Measurements from ENCODE around the gene MORN1. TPM values are rescaled to one million over a fixed set of nuclear protein-coding genes. Genes with fewer than 3 reads are reported as not detected.

MORN1 gene
- total RNA-seq, 1 donor from 2014 or later = 9.0 TPM

- H3K27ac ChIP-seq = no peak overlapping the region
- intact Hi-C loops (cut with DNase I) = no loop called here
- no peaks in the 10 kb centered on the region for H3K9me3 ChIP-seq
- H3K4me1 ChIP-seq = peaks cover 5% of the 10 kb centered on the region
- no peaks in the 10 kb centered on the region for H3K36me3 ChIP-seq
- no peak for TF ChIP-seq CTCF (IDR thresholded peaks at IDR 0.05)
- no peak overlapping the region for H3K4me3 ChIP-seq
- peak; percentile 60 for DNase-seq
- H3K27me3 ChIP-seq = no peaks in the 10 kb centered on the region
- ATAC-seq = no peak
These were observed 14.3 kb downstream of the MORN1 start for GRCh38 chr1:2376931-2377672.

- DNase-seq = peak; percentile 58
- intact Hi-C loops (cut with DNase I) = no loop called here
- H3K27me3 ChIP-seq = no peaks in the 10 kb centered on the region
- peaks cover under 1% of the 10 kb centered on the region for H3K4me1 ChIP-seq
- TF ChIP-seq CTCF (IDR thresholded peaks at IDR 0.05) = no peak
- no peak overlapping the region for H3K4me3 ChIP-seq
- ATAC-seq = no peak
- no peaks in the 10 kb centered on the region for H3K9me3 ChIP-seq
- no peaks in the 10 kb centered on the region for H3K36me3 ChIP-seq
- no peak overlapping the region for H3K27ac ChIP-seq
These were observed 15.1 kb downstream of the MORN1 start for GRCh38 chr1:2376261-2376741.

GRCh38 chr1:2375923-2376260 lies 15.5 kb downstream of the MORN1 start:
- Histone ChIP-seq H3K27ac (no peak overlapping the region), H3K4me3 (no peak overlapping the region), H3K36me3 (no peaks in the 10 kb centered on the region), H3K4me1 (no peaks in the 10 kb centered on the region), H3K9me3 (no peaks in the 10 kb centered on the region), H3K27me3 (no peaks in the 10 kb centered on the region)
- no peak for ATAC-seq
- DNase-seq = no peak
- intact Hi-C loops (cut with DNase I) = no loop called here
- no peak for TF ChIP-seq CTCF (IDR thresholded peaks at IDR 0.05)

GRCh38 chr1:2375246-2375922 lies 16.0 kb downstream of the MORN1 start:
- no peak for TF ChIP-seq CTCF (IDR thresholded peaks at IDR 0.05)
- peak; percentile 60 for DNase-seq
- H3K4me1 ChIP-seq = no peaks in the 10 kb centered on the region
- no peak overlapping the region for H3K4me3 ChIP-seq
- no peak for ATAC-seq
- no peaks in the 10 kb centered on the region for H3K27me3 ChIP-seq
- intact Hi-C loops (cut with DNase I) = no loop called here
- no peaks in the 10 kb centered on the region for H3K36me3 ChIP-seq
- H3K9me3 ChIP-seq = no peaks in the 10 kb centered on the region
- no peak overlapping the region for H3K27ac ChIP-seq

- TF ChIP-seq CTCF (IDR thresholded peaks at IDR 0.05) = no peak
- Histone ChIP-seq H3K27ac (no peak overlapping the region), H3K4me1 (no peaks in the 10 kb centered on the region), H3K4me3 (no peak overlapping the region), H3K36me3 (no peaks in the 10 kb centered on the region), H3K9me3 (no peaks in the 10 kb centered on the region), H3K27me3 (no peaks in the 10 kb centered on the region)
- ATAC-seq (no peak), DNase-seq (peak; percentile 46)
- intact Hi-C loops (cut with DNase I) = no loop called here
These were observed 16.9 kb downstream of the MORN1 start for GRCh38 chr1:2374252-2375155.

Data from upper lobe of right lung (tissue), 1 donor.